Tibial nerve (tissue), 4 donors: ENCODE measurements around the gene ARHGEF4. TPM values are rescaled to one million over a fixed set of nuclear protein-coding genes. Genes with fewer than 3 reads are reported as not detected.
A peak's percentile ranks its signal among the peaks of the same experiment; 100 is the strongest.

Experiments
- DNase-seq, 2 donors: peaks; one replicate each; pipeline ENCODE4 v3.0.0-alpha.2; 2019; ENCODE audit warnings: low spot score in 2 of 2
- H3K27ac ChIP-seq, 4 donors: fragments of 200-600 bp; sonication (generic) in 3 of 4; one replicate each; pipeline ENCODE4 v1.5.1; 2017 to 2019; ENCODE audit warnings: mild to moderate bottlenecking in 1 of 4
- H3K27me3 ChIP-seq, 2 donors: fragments of 200-600 bp; sonication (generic) in 1 of 2; one replicate each; pipeline versions ENCODE4 v1.5.1 to v1.6.0; 2017 to 2019
- H3K36me3 ChIP-seq, 3 donors: fragments of 200-600 bp; sonication (generic); one replicate each; pipeline ENCODE4 v1.5.1; 2018 to 2019
- H3K4me1 ChIP-seq, 4 donors: fragments of 200-600 bp; sonication (generic) in 3 of 4; one replicate each; pipeline ENCODE4 v1.5.1; 2017 to 2019
- H3K4me3 ChIP-seq, 4 donors: fragments of 200-600 bp; sonication (generic) in 3 of 4; one replicate each; pipeline ENCODE4 v1.5.1; 2017 to 2019; ENCODE audit warnings: mild to moderate bottlenecking in 1 of 4, moderate library complexity in 1 of 4
- H3K9me3 ChIP-seq, 4 donors: fragments of 200-600 bp; sonication (generic) in 3 of 4; one replicate each; pipeline ENCODE4 v1.5.1; 2017 to 2019
- CTCF ChIP-seq, 5 experiments: fragments of 200-600 bp in 3 of 5; fragments of 450-650 bp in 2 of 5; sonication (generic) in 3 of 5; IDR thresholded peaks; one replicate each; pipeline ENCODE4 v1.5.1; 2016 to 2019; ENCODE audit warnings: antibody characterized with exemption in 5 of 5, mild to moderate bottlenecking in 3 of 5, moderate library complexity in 2 of 5
- EP300 ChIP-seq, 2 donors: sonication (generic); formaldehyde crosslinking; IDR thresholded peaks; one replicate each; pipeline ENCODE4 v1.6.1; 2017; ENCODE audit warnings: antibody characterized with exemption in 2 of 2, mild to moderate bottlenecking in 1 of 2
- POLR2A ChIP-seq, 2 donors: fragments of 450-650 bp; IDR thresholded peaks; one replicate each; pipeline ENCODE4 v1.6.1; 2017; ENCODE audit warnings: antibody characterized with exemption in 2 of 2, mild to moderate bottlenecking in 2 of 2, moderate library complexity in 2 of 2
- WGBS, 2 donors: methylation state at CpG; one replicate each; pipeline ENCODE4 v1.1.5; 2018; 5-methylcytosine and 5-hydroxymethylcytosine counted together
- total RNA-seq, 4 donors: library from RNA; depleted of rRNA; stranded (reverse); fragments of >200 nt; gene quantifications; one replicate each; pipeline ENCODE4 v1.1.0, GENCODE V29; 2016

The ARHGEF4 gene
- total RNA-seq, 4 donors from 2014 or later = 16.3 to 50.7 (median 23.3) TPM

- 87 to 95% methylated on average over 4 of the region's 4 CpGs for WGBS, 2 donors
- Histone ChIP-seq H3K27me3 (no peaks in the 10 kb centered on the region), H3K4me3 (no peak overlapping the region), H3K36me3 (peaks cover 0 to 59% (median 4%) of the 10 kb centered on the region in 3 donors), H3K27ac (no peak overlapping the region), H3K9me3 (no peaks in the 10 kb centered on the region), H3K4me1 (peaks cover 0 to 54% (median 12%) of the 10 kb centered on the region in 4 donors)
- TF ChIP-seq CTCF (IDR thresholded peaks at IDR 0.05) (no peak), EP300 (IDR thresholded peaks at IDR 0.05) (no peak), POLR2A (IDR thresholded peaks at IDR 0.05) (no peak)
- no peak for DNase-seq
These were observed 244.5 kb downstream of the ARHGEF4 start for GRCh38 chr2:131081190-131081589.

- H3K9me3 ChIP-seq = no peaks in the 10 kb centered on the region
- no peak for DNase-seq
- H3K27ac ChIP-seq = no peak overlapping the region
- TF ChIP-seq POLR2A (IDR thresholded peaks at IDR 0.05) (no peak), EP300 (IDR thresholded peaks at IDR 0.05) (no peak), CTCF (IDR thresholded peaks at IDR 0.05) (no peak)
- WGBS, 2 donors = 60 to 62% methylated on average over 2 of the region's 2 CpGs
- no peak overlapping the region for H3K4me3 ChIP-seq
- peaks cover 0 to 33% (median 0%) of the 10 kb centered on the region in 4 donors for H3K4me1 ChIP-seq
- H3K27me3 ChIP-seq = no peaks in the 10 kb centered on the region
- peaks cover 0 to 66% (median 13%) of the 10 kb centered on the region in 3 donors for H3K36me3 ChIP-seq
These were observed 248.9 kb downstream of the ARHGEF4 start for GRCh38 chr2:131085646-131086045.

- Histone ChIP-seq H3K27ac (peak overlapping the region; percentile 90 to 98 (median 96)), H3K9me3 (no peaks in the 10 kb centered on the region), H3K4me1 (peaks cover 0 to 33% (median 10%) of the 10 kb centered on the region in 4 donors), H3K27me3 (no peaks in the 10 kb centered on the region), H3K4me3 (peak overlapping the region; percentile 45 to 91 (median 76)), H3K36me3 (peaks cover 0 to 36% (median 4%) of the 10 kb centered on the region in 3 donors)
- no peak for TF ChIP-seq POLR2A (IDR thresholded peaks at IDR 0.05)
- no peak for TF ChIP-seq EP300 (IDR thresholded peaks at IDR 0.05)
- WGBS, 2 donors = 1% methylated on average over 26 of the region's 26 CpGs
- no peak for DNase-seq
These were observed 255.8 kb downstream of the ARHGEF4 start for GRCh38 chr2:131092458-131093005.

- H3K27me3 ChIP-seq = no peaks in the 10 kb centered on the region
- DNase-seq = peak; percentile 73 to 83
- TF ChIP-seq POLR2A (IDR thresholded peaks at IDR 0.05) = peak; percentile 92 to 97
- TF ChIP-seq EP300 (IDR thresholded peaks at IDR 0.05) = peak; percentile 43 to 76
- TF ChIP-seq CTCF (IDR thresholded peaks at IDR 0.05) = peak in 2 of 5 experiments; percentile 30 to 48
- 0% methylated on average over 25 to 38 of the region's 107 CpGs for WGBS, 2 donors
- H3K9me3 ChIP-seq = no peaks in the 10 kb centered on the region
- peak within 1 kb of the TSS; percentile 65 to 91 (median 81) for H3K4me3 ChIP-seq
- H3K4me1 ChIP-seq = peaks cover 0 to 33% (median 10%) of the 10 kb centered on the region in 4 donors
- peak within 1 kb of the TSS; percentile 90 to 98 (median 96) for H3K27ac ChIP-seq
- peaks cover 0 to 30% (median 0%) of the 10 kb centered on the region in 3 donors for H3K36me3 ChIP-seq
These were observed 256.4 kb downstream of the ARHGEF4 start, which contains the start of gene FAM168B for GRCh38 chr2:131093006-131093695. Gene FAM168B (minus strand): TSS chr2:131093460. CDS start chr2:131082646, 10,814 bp downstream.

GRCh38 chr2:131093696-131094462, 257.2 kb downstream of the ARHGEF4 start:
- Histone ChIP-seq H3K4me1 (peaks cover 0 to 33% (median 10%) of the 10 kb centered on the region in 4 donors), H3K36me3 (peaks cover 0 to 22% (median 0%) of the 10 kb centered on the region in 3 donors), H3K4me3 (peak overlapping the region; percentile 65 to 91 (median 81)), H3K9me3 (no peaks in the 10 kb centered on the region), H3K27ac (peak overlapping the region; percentile 90 to 98 (median 96)), H3K27me3 (no peaks in the 10 kb centered on the region)
- DNase-seq = no peak
- TF ChIP-seq CTCF (IDR thresholded peaks at IDR 0.05) (no peak), EP300 (IDR thresholded peaks at IDR 0.05) (no peak), POLR2A (IDR thresholded peaks at IDR 0.05) (no peak)
- WGBS, 2 donors = 8 to 12% methylated on average over 37 of the region's 37 CpGs
